HG03280 (cell line): ENCODE data around the gene ZCCHC14.
"Not testable (repeated sequence)": the region's sequence is repeated elsewhere in the genome, so short reads cannot be mapped to it uniquely, and the experiment has no call there.

Experiments
- ATAC-seq: cut with Tn5 transposase; IDR thresholded peaks from one replicate; pipeline ENCODE4 v1.9.1; 2021; ENCODE audit warnings: mild to moderate bottlenecking, moderate library complexity; ENCODE audit not compliant: unreplicated experiment

Gene ZCCHC14

DNA sequence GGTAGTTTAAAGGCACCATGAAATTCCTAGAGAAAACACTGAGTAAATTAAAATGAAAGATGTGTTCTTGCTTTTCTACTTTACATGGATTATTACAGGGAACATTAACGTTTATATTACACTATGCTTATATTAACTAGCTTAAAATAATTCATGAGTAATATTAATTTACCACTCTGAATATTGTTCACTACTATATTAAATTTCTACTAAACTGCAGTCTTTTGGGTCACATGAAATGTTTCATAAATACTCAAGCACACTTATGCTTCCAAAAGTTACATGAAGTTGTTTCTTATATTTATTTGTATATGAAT, 104.0 kb downstream of the ZCCHC14 start:
- ATAC-seq: no peak

DNA sequence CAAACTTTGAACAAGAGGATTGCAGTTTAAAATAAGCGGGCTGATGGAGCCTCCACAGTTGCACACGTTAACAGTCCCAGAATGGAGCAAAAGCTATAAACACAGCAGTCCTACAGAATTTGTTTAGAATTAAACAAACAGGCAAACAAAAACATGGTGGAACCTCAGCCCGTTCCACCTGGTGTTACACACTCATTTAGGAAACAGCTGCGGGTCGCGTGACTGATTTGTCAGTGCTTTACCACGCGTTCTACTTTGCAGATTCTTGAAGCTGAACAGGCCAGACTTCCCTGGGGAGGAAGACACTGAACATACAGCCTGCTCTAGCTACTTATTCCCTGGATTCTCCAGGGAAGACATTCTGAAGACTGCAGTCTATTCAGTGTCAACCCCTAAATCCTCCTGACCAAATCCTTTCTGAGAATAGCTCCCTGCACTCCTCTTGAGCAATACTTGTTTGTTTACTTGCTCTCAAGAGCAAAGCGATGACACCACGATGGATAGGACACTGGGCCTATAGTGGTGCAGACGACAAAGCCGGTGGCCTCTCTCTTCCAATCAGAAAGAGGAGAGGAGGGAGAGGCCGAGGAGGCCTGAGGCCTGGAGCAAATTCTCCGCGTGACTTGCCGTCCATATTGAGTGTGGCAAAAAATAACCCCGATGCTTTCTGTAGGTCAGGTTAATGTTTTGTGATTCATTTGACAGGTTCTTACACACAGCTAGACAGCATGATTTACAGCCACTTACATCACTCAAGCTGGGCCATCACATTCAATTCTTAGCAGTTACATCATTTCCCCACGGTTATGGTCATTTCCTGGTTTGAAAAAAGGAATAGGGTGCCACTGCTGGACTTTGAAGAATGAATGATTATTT, 104.6 kb downstream of the ZCCHC14 start:
- peak; percentile 48 for ATAC-seq

DNA sequence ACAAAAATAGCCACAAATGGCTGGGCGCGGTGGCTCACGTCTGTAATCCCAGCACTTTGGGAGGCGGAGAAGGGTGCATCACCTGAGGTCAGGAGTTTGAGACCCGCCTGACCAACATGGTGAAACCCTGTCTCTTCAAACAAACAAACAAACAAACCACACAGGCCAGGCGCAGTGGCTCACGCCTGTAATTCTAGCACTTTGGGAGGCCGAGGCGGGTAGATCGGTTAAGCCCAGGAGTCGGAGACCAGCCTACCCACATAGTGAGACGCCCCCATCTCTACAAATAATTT, 108.0 kb downstream of the ZCCHC14 start:
- not testable (repeated sequence) for ATAC-seq

DNA sequence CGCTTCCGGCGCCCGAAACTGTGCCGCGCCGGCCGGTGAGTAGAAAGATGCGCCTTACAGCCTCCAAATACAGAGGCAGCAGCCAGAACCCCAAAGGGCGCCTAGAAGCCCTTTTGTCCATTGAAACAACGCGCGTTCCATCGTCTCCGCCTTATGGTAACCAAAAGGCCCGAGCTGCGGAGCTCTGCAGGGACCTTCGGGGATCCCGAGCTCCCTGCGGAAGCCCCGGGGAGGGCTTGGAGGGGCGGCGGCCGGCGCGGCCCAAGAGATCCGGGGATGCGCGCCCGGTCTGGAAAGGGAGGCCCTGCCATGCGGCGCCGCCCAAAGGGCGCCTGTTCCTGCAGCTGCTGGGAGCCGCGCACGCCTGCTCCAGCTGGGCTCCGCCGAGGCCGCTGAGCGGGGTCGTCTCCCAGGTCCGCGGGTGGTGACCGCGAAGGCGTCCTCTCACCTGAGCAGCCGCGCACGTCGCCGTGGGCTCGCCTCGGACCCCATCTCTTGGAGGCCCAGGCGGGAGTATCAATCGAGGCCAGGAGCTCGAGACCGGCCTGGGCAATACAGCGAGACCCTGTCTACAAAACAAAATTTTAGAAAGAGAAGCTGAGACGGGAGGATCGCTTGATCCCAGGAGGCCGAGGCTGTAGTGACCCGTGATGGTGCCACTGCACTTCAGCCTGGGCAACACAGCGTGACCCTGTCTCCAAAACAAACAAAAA, 108.5 kb downstream of the ZCCHC14 start:
- ATAC-seq: peak; percentile 3

GRCh38 chr16:87383505-87384161, 109.2 kb downstream of the ZCCHC14 start, which contains the start of gene FBXO31:
TSS of gene FBXO31 (minus strand) at chr16:87383776. CDS start at chr16:87383744, 32 bp downstream.
- peak; percentile 53 for ATAC-seq

- no peak for ATAC-seq
Observed at GRCh38 chr16:87382023-87382785, 110.6 kb downstream of the ZCCHC14 start.

GRCh38 chr16:87380881-87381280, 111.9 kb downstream of the ZCCHC14 start:
- no peak for ATAC-seq

DNA sequence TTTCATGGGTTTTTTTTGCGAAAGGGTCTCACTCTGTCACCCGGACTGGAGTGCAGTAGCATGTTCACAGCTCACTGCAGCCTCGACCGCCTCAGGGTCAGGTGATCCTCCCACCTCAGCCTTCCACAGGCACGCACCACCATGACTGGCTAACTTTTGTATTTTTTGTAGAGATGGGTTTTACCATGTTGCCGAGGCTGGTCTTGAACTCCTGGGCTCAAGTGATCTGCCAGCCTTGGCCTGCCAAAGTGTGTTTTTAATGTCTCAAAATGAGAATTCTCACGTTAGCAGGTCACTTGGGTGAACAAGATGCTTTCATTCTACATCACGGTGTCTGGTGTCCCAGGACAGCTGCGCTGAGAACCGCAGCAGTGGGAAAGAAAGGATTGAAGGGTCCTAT, 112.4 kb downstream of the ZCCHC14 start:
- no peak for ATAC-seq

DNA sequence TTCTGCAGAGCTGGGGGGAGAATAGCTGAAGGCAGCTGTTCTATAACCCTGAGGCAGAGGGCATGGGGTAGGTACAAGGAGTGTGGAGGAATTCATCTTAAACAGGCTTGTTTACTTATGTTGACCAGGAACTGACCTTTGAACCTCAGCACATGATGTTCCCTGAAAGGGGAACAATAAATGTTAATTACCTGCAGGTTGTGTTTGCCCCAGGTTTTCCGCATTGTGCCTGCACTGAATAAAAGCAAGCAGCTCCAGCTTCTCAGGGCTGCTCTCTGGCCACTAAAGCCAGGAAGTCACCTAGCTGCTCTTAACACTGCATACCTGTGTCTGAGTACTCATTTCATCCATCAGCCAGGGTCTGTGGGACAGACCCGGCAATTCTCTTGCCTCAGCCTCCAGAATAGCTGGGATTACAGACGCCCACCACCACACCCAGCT, 113.5 kb downstream of the ZCCHC14 start:
- not testable (repeated sequence) for ATAC-seq

DNA sequence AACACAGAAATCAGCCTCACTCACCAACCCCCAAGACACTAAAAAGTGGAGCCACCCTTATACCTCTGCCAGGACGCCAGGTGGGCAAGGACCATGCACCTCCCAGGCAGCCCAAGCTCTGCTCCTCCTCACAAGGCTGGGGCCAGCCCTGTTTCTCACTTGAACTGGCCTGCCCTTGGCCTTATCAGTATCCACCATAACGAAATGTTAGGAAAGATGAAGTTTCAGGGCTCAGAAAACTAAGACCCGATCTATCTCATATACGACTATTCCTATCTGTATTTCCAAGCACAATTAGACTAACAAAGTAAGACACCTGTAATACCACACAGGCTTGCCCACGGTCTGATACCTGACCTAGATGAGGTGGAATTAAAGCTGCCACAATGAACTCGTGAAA, 116.2 kb downstream of the ZCCHC14 start:
- ATAC-seq: no peak

DNA sequence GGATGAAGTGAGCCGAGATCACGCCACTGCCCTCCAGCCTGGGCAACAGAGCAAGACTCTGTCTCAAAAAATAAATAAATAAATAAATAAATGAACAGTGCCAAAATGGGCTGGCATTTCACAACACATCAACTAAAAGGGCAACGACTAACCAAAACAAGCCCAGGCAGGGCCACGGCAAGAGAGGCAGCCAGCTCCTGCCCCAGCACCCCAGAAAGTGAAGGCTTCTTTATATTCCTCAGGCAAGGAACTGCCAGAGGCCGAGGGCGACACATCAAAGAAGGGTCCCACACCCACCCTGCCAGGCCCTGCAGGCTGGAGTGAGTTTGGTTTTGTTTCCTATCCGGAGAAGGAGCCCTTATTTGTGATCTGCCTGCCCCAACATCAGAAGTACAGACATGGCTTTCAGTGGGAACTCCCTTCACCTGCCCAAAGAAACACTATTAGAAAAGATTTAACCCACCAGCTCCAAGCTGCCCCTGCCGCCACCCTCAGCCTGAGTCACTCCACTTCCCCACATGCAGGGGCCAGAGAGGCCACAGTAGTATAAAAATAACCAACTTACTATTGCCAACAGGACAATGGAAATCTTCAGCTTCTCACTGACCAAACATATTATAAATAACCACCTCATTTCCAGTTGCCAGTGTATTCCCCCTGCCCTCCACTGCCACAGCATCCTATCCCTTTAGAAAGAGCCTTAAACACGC, 117.2 kb downstream of the ZCCHC14 start:
- no peak for ATAC-seq

DNA sequence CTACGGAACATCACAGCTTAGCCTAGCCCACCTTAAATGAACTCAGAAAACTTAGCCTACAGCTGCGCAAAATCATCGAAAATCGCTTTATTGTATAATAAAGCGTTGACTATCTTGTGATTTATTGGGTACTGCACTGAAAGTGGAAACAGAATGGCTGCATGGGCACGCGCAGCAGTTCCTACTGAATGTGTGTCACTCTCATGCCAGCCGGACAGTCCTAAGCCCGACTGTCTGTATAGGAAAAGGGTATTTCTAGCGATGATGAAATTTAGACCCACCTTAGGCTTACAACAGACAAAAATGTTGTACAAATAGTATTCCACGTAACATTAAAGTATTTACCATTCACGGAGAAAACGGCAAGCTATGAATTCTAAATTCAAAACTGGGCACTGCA, 118.5 kb downstream of the ZCCHC14 start:
- ATAC-seq: no peak

- ATAC-seq: no peak
Observed at GRCh38 chr16:87372305-87372704, 120.5 kb downstream of the ZCCHC14 start.

DNA sequence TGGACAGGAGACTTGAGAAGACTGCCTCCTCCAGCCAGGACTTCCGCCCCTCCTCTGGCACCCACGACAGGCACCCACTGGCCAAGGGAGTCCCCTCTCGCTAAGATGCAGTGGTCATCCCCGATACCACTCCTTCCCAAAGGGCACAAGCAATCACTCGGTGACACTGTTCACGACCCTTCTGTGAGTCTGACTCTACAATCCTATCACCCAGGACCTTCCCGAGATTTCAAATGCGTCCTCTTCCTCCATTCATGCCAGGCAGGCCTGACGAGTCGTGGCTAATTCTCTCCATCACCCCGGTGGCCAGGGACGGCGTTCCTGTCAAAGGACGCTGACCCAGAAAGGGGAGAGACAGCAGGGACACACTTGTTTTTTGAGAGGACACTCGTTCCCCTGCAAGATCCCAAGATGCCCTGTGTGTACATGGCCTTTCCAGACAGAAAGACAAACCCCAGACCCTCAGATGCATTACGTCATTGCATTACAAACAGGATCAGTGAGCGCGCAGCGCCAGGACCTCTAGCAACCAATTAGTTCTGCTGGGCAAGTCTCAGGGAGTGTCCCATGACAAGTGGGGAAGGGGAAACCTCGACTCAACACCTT, 121.5 kb downstream of the ZCCHC14 start:
- no peak for ATAC-seq

DNA sequence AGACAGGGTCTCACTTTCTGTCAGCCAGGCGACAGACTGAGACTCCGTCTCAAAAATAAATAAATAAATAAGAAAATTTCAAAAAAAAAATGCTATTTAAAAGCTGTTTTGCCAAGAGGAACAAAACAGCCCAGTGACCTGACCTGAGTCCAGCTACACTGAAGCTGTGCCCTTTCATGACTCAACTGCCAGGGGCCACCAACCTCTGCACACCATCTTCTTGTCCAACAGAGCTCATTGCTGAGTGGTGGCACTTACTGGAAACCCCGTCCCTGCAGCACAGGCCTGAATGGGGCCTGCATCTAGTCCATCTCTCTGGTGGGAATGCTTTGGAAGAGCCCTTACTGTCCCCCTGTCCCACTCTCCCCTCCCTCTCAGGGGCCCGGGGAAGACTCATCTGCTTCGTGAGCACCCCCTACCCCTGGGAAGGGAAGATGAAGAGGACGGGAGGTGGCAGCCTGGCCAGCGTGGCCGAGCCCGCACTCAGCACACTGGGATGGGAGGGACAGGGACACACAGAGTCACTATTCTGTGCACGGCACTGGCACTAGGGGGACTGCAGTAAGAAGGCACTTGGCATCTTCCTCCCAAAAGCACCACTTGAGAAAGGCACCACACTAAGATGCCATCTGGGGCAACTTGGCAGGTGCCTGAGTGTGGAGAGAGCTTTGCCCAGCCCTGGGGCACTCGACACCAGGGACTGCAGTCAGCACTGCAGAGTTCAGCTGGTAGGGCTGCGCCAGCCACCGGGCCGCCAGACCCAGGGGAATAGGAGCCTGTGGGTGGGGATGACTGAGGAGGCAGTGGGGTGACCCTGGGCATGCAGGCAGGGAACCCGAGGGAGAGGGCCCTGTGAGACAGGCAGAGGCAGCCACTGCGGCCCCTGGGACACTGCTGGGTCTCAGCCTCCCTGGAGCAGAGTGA, 122.8 kb downstream of the ZCCHC14 start:
- no peak for ATAC-seq

GRCh38 chr16:87369117-87369765, 123.6 kb downstream of the ZCCHC14 start:
- ATAC-seq: no peak

DNA sequence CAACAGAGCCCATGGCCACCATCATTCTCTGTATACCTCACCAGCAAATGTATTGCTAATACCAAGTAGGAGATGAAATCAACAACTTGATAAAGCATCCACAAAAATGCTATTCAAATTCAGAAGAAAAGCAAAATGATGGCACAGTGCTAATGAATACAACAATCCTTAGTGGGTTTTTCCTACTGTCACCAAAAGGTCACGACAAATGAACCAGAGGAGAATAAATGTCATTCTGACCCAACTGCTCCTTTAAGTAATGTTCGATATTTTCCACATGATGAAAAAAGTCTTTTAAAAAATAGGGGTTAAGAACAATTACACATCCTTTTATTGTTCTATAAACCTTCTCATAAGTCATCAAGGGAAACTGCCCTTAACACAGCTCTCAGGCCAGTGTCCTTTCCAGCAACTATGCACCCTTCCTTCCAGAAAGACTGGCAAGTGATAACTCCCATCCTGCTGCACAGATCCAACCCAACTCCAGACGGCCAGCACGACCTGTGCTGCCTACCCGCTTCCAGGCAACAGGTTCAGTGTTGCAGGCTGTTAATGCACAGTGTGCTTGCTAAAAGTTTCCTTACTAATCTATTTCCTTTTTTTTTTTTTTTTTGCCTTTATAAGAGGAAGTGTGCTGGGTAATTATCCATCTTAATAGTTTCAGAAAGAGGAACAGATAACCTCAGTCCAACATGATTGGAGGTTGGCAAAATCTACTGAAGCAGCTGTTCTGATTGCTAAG, 124.6 kb downstream of the ZCCHC14 start:
- no peak for ATAC-seq

GRCh38 chr16:87367529-87367928, 125.3 kb downstream of the ZCCHC14 start:
- no peak for ATAC-seq
